ENCODE measurements around the gene EEF2K. TPM values are rescaled to one million over a fixed set of nuclear protein-coding genes. Genes with fewer than 3 reads are reported as not detected.

EEF2K gene
- polyA plus RNA-seq, 3 donors: 0.85 to 6.5 (median 1.7) TPM

DNA sequence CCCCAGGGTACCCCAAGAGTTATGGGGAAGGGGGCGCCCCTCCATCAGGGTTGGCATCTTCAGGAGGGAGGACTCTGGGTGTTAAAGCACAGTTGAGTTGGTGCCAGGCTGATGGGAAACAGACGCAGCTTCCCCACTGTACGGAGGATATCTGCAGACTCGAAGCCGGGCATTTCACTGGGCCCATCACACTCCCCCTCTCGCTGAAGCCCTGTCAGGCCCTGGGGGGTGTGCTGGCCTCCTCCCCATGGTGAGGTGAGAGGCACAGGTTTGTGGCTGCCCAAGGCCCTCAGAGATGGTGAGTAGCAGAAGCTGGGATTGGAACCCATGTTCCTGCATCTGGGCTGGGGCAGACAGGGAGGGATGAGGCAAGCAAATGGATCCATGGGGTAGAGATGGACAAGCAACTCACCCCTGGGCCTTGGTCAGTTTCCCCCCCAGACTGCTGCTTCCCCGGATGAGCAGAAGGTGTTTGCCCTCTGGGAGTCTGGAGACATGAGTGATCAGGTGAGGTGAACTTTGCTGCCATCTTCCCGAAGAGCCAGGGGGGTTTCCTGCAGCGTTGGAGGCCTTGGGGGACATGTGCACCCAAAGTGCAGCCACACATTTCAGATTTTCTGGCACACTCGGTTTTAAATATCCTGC, 122.1 kb downstream of the EEF2K start:
- 97% methylated on average over 8 of the region's 10 CpGs for WGBS (ENCODE audit: insufficient coverage)
- peaks cover 67 to 83% of the 10 kb centered on the region in 2 donors for H3K36me3 Mint-ChIP-seq
- peaks cover 0 to 2% (median 0%) of the 10 kb centered on the region in 3 donors for H3K27me3 Mint-ChIP-seq (ENCODE audit: low read depth in 3 of 3)

DNA sequence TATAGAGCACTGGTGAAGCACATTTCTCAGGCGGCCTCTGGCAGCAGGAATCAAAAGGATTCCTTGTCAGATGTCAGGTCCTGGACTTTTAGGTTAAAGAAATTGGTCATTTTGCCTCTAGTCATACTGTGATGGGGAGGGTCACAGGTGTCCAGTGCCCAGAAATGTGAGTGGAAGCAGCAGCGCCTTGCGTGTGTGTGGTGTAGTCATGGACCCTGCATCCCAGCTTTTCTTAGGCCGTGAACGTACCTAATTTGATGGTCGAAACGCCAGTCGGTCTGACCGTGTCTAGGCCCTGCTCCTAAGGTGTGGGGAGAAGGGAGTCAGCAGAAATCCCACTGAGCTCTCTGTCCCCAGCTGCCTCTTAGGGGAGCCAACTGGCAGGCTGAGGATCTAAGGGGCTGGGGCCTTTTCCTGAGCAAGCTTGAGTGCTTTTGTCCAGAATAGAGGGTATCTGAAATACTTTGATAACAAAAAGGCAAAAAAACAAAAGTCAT, 123.2 kb downstream of the EEF2K start:
- no peaks in the 10 kb centered on the region for H3K79me2 ChIP-seq (ENCODE audit: insufficient read depth, low read length)
- Mint-ChIP-seq H3K4me3 (no peak overlapping the region), H3K9me3 (no peaks in the 10 kb centered on the region), H3K27me3 (ENCODE audit: low read depth in 3 of 3) (no peaks in the 10 kb centered on the region), H3K27ac (peak overlapping the region in 4 of 7 donors; percentile 15 to 66 (median 42)), H3K4me1 (peaks cover 13% of the 10 kb centered on the region), H3K36me3 (peaks cover 66 to 83% of the 10 kb centered on the region in 2 donors)
- TF ChIP-seq, protein P1, sequence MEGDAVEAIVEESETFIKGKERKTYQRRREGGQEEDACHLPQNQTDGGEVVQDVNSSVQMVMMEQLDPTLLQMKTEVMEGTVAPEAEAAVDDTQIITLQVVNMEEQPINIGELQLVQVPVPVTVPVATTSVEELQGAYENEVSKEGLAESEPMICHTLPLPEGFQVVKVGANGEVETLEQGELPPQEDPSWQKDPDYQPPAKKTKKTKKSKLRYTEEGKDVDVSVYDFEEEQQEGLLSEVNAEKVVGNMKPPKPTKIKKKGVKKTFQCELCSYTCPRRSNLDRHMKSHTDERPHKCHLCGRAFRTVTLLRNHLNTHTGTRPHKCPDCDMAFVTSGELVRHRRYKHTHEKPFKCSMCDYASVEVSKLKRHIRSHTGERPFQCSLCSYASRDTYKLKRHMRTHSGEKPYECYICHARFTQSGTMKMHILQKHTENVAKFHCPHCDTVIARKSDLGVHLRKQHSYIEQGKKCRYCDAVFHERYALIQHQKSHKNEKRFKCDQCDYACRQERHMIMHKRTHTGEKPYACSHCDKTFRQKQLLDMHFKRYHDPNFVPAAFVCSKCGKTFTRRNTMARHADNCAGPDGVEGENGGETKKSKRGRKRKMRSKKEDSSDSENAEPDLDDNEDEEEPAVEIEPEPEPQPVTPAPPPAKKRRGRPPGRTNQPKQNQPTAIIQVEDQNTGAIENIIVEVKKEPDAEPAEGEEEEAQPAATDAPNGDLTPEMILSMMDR (IDR thresholded peaks at IDR 0.05): no peak
- H3K9me3 ChIP-seq (replicated peaks in 1 of 2; ENCODE audit: control insufficient read depth in 1 of 2, insufficient read depth in 1 of 2, low read length in 2 of 2): no peaks in the 10 kb centered on the region
- H3K27ac ChIP-seq (ENCODE audit: low read depth in 1 of 2, low read length in 2 of 2): no peak overlapping the region
- DNase-seq: no peak
- no peak overlapping the region for H2AFZ ChIP-seq (ENCODE audit: insufficient read depth, low read depth, low read length, poor library complexity, severe bottlenecking)
- H4K20me1 ChIP-seq (ENCODE audit: insufficient read depth, low read length): no peaks in the 10 kb centered on the region
- H3K36me3 ChIP-seq (replicated peaks in 1 of 2; ENCODE audit: control insufficient read depth in 1 of 2, insufficient read depth in 2 of 2, low read length in 2 of 2): peaks cover 76 to 85% of the 10 kb centered on the region in 2 donors
- peaks cover 8 to 9% of the 10 kb centered on the region in 2 donors for H3K4me1 ChIP-seq (ENCODE audit: control insufficient read depth in 1 of 2, insufficient read depth in 2 of 2, low read length in 2 of 2)
- no peak overlapping the region for H3K9ac ChIP-seq (ENCODE audit: insufficient read depth, low read length, poor library complexity, severe bottlenecking)
- no peak overlapping the region for H3K4me3 ChIP-seq (replicated peaks in 1 of 3; ENCODE audit: low read depth in 2 of 3, low read length in 3 of 3)
- intact Hi-C loops (cut with micrococcal nuclease): loop anchor here in 1 of 2 donors (10.0 kb wide), 2 partner anchors 46 to 86 kb away; partner anchors contain the start of gene CDR2
- 99% methylated on average over 8 of the region's 9 CpGs for WGBS (ENCODE audit: insufficient coverage)
- H3K4me2 ChIP-seq (replicated peaks; ENCODE audit: extremely low read depth, low read length, poor library complexity, severe bottlenecking): no peak overlapping the region
- H3K27me3 ChIP-seq (ENCODE audit: control insufficient read depth in 2 of 2, insufficient read depth in 2 of 2, low read length in 2 of 2): no peaks in the 10 kb centered on the region

More for the DNA sequence above, 122.1 kb downstream of the EEF2K start:
- no peak for DNase-seq
- no peak overlapping the region for H3K4me3 ChIP-seq (replicated peaks in 1 of 3; ENCODE audit: low read depth in 2 of 3, low read length in 3 of 3)
- no peak overlapping the region for H3K9ac ChIP-seq (ENCODE audit: insufficient read depth, low read length, poor library complexity, severe bottlenecking)
- TF ChIP-seq, protein P1 (IDR thresholded peaks at IDR 0.05): no peak
- no peaks in the 10 kb centered on the region for H4K20me1 ChIP-seq (ENCODE audit: insufficient read depth, low read length)
- no peak overlapping the region for H3K4me3 Mint-ChIP-seq
- peak overlapping the region in 1 of 7 donors; percentile 70 for H3K27ac Mint-ChIP-seq
- H3K4me1 Mint-ChIP-seq: peaks cover 13% of the 10 kb centered on the region
- H2AFZ ChIP-seq (ENCODE audit: insufficient read depth, low read depth, low read length, poor library complexity, severe bottlenecking): no peak overlapping the region
- H3K27me3 ChIP-seq (ENCODE audit: control insufficient read depth in 2 of 2, insufficient read depth in 2 of 2, low read length in 2 of 2): no peaks in the 10 kb centered on the region
- no peaks in the 10 kb centered on the region for H3K79me2 ChIP-seq (ENCODE audit: insufficient read depth, low read length)
- H3K36me3 ChIP-seq (replicated peaks in 1 of 2; ENCODE audit: control insufficient read depth in 1 of 2, insufficient read depth in 2 of 2, low read length in 2 of 2): peaks cover 74 to 85% of the 10 kb centered on the region in 2 donors
- peaks cover 8 to 9% of the 10 kb centered on the region in 2 donors for H3K4me1 ChIP-seq (ENCODE audit: control insufficient read depth in 1 of 2, insufficient read depth in 2 of 2, low read length in 2 of 2)
- no peaks in the 10 kb centered on the region for H3K9me3 Mint-ChIP-seq
- no peak overlapping the region for H3K4me2 ChIP-seq (replicated peaks; ENCODE audit: extremely low read depth, low read length, poor library complexity, severe bottlenecking)
- H3K27ac ChIP-seq (ENCODE audit: low read depth in 1 of 2, low read length in 2 of 2): no peak overlapping the region
- intact Hi-C loops (cut with micrococcal nuclease): loop anchor here in 1 of 2 donors (10.0 kb wide), 2 partner anchors 47 to 87 kb away; partner anchors contain the start of gene CDR2
- no peaks in the 10 kb centered on the region for H3K9me3 ChIP-seq (replicated peaks in 1 of 2; ENCODE audit: control insufficient read depth in 1 of 2, insufficient read depth in 1 of 2, low read length in 2 of 2)

Data from CD14-positive monocyte (primary cell).